HG03135 (cell line): ENCODE results near the gene PHB1.
A peak's percentile ranks its signal among the peaks of the same experiment; 100 is the strongest.
"Not testable (repeated sequence)": the region's sequence is repeated elsewhere in the genome, so short reads cannot be mapped to it uniquely, and the experiment has no call there.

Experiments
- ATAC-seq: cut with Tn5 transposase; IDR thresholded peaks from one replicate; pipeline ENCODE4 v1.9.1; 2021; ENCODE audit warnings: mild to moderate bottlenecking, moderate library complexity; ENCODE audit not compliant: unreplicated experiment

Gene PHB1

DNA sequence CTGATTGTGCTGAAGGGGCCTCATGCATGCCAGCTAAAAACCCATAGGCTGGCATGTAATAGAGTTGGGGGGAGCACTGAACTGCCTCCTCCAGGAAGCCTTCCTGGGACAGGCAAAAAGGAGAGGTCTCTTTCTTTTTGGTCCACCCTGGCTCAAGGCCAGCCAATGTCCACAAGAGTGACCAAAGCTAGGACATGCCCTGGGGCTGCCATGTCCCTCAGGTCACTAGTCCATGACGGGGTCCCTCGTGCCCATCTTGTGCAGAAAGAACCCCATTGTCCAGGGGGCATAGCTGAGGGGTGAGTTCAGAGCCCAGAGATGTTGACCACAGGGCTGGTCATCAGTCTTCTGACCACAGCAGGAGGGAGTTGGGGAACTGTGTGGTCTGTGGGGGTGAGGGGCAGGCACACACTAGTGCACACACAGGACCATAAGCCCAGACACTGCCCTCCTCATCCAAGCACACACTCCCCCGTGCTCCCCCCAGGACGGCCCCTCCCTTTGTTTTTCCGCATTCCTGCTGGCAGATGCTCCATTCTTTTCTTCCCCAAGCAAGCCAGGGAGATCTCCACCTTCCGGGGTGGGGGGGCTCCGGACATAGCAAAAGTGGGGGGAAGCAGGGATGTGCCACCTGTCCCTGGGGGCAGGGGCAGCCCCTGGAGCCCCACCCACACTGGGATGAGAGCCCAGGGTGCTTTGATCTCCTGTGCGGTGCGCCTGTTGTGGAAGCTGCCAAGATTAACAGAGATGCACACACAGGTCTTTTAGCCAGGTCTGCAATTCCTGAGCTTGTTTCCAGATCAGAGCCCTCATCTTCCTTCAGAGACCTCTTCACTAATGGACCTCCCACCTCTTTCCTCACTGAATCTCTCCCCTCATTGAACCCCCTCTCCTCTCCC, 25.2 kb upstream of the PHB1 start:
- ATAC-seq, result no peak

- ATAC-seq, result no peak
Observed at GRCh38 chr17:49439305-49439672, 24.6 kb upstream of the PHB1 start.

GRCh38 chr17:49438436-49439278, 24.0 kb upstream of the PHB1 start:
- no peak for ATAC-seq

- no peak for ATAC-seq
Observed at GRCh38 chr17:49437696-49438435, 23.2 kb upstream of the PHB1 start.

GRCh38 chr17:49436174-49436573, 21.5 kb upstream of the PHB1 start:
- ATAC-seq, result no peak

- no peak for ATAC-seq
Observed at GRCh38 chr17:49435671-49436029, 21.0 kb upstream of the PHB1 start.

- no peak for ATAC-seq
Observed at GRCh38 chr17:49434821-49435670, 20.4 kb upstream of the PHB1 start.

GRCh38 chr17:49433000-49433694, 18.5 kb upstream of the PHB1 start:
- ATAC-seq, result no peak

- no peak for ATAC-seq
Observed at GRCh38 chr17:49431743-49432142, 17.1 kb upstream of the PHB1 start.

DNA sequence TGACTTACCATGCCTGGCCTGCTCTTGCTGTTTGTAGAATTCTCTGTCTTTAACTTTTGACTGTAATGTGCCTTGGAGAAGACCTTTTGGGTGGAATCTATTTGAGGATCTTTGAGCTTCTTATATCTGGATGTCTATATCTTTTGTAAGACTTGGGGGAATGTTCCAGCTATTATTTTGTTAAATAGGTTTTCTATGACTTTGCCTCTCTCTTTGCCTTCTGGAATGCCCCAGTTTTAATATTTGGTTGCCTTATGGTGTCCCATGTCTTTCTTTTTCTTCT, 10.3 kb upstream of the PHB1 start:
- ATAC-seq, result no peak

GRCh38 chr17:49424276-49425003, 9.8 kb upstream of the PHB1 start:
- ATAC-seq, result not testable (repeated sequence)

GRCh38 chr17:49422714-49423113, 8.0 kb upstream of the PHB1 start:
- ATAC-seq, result no peak

DNA sequence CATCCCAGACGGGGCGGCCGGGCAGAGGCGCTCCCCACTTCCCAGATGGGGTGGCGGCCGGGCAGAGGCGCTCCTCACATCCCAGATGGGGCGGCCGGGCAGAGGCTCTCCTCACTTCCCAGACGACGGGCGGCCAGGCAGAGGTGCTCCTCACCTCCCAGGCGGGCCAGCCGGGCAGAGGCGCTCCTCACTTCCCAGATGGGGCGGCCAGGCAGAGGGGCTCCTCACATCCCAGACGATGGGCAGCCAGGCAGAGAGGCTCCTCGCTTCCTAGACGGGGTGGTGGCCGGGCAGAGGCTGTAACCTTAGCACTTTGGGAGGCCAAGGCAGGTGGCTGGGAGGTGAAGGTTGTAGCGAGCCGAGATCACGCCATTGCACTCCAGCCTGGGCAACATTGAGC, 5.1 kb upstream of the PHB1 start:
- ATAC-seq, result not testable (repeated sequence)

DNA sequence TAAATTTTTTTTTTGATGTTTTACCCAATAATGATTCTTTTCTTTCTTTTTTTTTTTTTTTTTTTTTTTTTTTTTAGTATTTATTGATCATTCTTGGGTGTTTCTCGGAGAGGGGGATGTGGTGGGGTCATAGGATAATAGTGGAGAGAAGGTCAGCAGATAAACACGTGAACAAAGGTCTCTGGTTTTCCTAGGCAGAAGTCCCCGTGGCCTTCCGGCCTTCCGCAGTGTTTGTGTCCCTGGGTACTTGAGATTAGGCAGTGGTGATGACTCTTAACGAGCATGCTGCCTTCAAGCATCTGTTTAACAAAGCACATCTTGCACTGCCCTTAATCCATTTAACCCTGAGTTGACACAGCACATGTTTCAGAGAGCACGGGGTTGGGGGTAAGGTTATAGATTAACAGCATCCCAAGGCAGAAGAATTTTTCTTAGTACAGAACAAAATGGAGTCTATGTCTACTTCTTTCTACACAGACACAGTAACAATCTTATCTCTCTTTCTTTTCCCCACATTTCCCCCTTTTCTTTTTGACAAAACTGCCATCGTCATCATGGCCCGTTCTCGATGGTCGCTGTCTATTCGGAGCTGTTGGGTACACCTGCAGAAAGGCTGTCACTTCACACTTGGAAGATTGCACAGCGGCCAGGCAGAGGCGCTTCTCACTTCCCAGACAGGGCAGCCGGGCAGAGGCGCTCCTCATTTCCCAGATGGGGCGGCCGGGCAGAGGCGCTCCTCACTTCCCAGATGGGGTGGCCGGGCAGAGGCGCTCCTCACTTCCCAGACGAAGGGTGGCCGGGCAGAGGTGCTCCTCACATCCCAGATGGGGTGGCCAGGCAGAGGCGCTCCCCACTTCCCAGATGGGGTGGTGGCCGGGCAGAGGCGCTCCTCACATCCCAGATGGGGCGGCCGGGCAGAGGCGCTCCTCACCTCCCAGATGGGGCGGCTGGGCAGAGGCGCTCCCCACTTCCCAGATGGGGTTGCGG, 4.4 kb upstream of the PHB1 start:
- ATAC-seq, result not testable (repeated sequence)

GRCh38 chr17:49414271-49414621, 436 bp downstream of the PHB1 start:
- ATAC-seq, result no peak

- ATAC-seq, result no peak
Observed at GRCh38 chr17:49409066-49409465, 5.6 kb downstream of the PHB1 start.

- ATAC-seq, result peak; percentile 55
Observed at GRCh38 chr17:49407981-49408501, 6.6 kb downstream of the PHB1 start.

DNA sequence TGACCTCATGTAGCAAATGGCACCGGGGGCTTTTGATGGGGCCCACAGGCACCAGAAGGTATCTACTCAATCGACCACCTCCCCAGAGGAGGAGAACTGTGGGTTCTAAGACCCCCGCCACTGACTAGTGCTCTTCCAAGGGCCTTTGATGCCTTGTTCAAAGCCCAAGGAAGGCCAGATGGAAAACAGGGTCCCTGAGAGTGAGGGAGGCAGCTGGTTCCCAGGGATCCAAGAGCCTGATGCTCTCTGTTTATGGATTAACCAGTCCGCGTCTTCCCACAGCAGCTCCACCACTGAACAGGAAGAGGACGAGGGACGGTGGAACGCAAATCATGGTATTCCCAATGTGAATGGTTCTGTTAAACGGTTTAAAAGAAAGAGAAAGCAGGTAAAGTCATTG, 7.6 kb downstream of the PHB1 start:
- no peak for ATAC-seq
